GM23338 (cell line): ENCODE measurements around the gene DESI1. TPM values are rescaled to one million over a fixed set of nuclear protein-coding genes. Genes with fewer than 3 reads are reported as not detected.

Experiments
- ATAC-seq: fragments of 200-7000 bp; cut with Tn5 transposase; 3 replicates; pipeline ENCODE4 v1.9.1; 2020
- DNase-seq: peaks from one replicate; pipeline ENCODE4 v3.0.0-alpha.2; 2015; ENCODE audit warnings: low spot score
- H2AFZ ChIP-seq: fragments of 200-600 bp; sonication (generic); 2 replicates; pipeline ENCODE4 v1.8.0; 2016; ENCODE audit warnings: antibody characterized with exemption, mild to moderate bottlenecking, moderate library complexity
- H3F3A ChIP-seq: fragments of 200-600 bp; sonication (generic); replicated peaks from 2 replicates; pipeline ENCODE4 v1.8.0; 2017; ENCODE audit warnings: antibody characterized with exemption, mixed run types, low read depth
- H3K27ac ChIP-seq: fragments of 200-600 bp; sonication (generic); 2 replicates; pipeline ENCODE4 v1.6.1; 2016; ENCODE audit warnings: low read depth
- H3K27me3 ChIP-seq: fragments of 200-600 bp; sonication (generic); 2 replicates; pipeline ENCODE4 v1.8.0; 2016; ENCODE audit warnings: mild to moderate bottlenecking, mixed run types, moderate library complexity; ENCODE audit not compliant: insufficient read depth
- H3K36me3 ChIP-seq: fragments of 200-600 bp; sonication (generic); 2 replicates; pipeline ENCODE4 v1.8.0; 2016; ENCODE audit warnings: mild to moderate bottlenecking; ENCODE audit not compliant: insufficient read depth
- H3K4me1 ChIP-seq: fragments of 200-600 bp; sonication (generic); 2 replicates; pipeline ENCODE4 v1.8.0; 2016; ENCODE audit warnings: mild to moderate bottlenecking, moderate library complexity; ENCODE audit not compliant: insufficient read depth
- H3K4me2 ChIP-seq: fragments of 200-600 bp; sonication (generic); 2 replicates; pipeline ENCODE4 v1.7.1; 2017; ENCODE audit warnings: mixed run types
- H3K4me3 ChIP-seq: fragments of 200-600 bp; sonication (generic); 2 replicates; pipeline ENCODE4 v1.6.1; 2016; ENCODE audit warnings: mixed run types
- H3K79me2 ChIP-seq: fragments of 200-600 bp; sonication (generic); replicated peaks from 2 replicates; pipeline ENCODE4 v1.8.0; 2017; ENCODE audit warnings: mild to moderate bottlenecking; ENCODE audit not compliant: insufficient read depth
- H3K9me2 ChIP-seq: fragments of 200-600 bp; sonication (generic); 2 replicates; pipeline ENCODE4 v1.8.0; 2017; ENCODE audit not compliant: insufficient read depth
- H4K20me1 ChIP-seq: fragments of 200-600 bp; sonication (generic); replicated peaks from 2 replicates; pipeline ENCODE4 v1.8.0; 2017; ENCODE audit warnings: mild to moderate bottlenecking; ENCODE audit not compliant: insufficient read depth
- H3K27ac Mint-ChIP-seq: 2 replicates; pipeline ENCODE4 v1.8.0; 2020; ENCODE audit warnings: inconsistent platforms, mild to moderate bottlenecking, moderate library complexity, mixed read lengths
- H3K27me3 Mint-ChIP-seq: 3 replicates; pipeline ENCODE4 v1.8.0; 2022; ENCODE audit warnings: low read depth, mild to moderate bottlenecking, moderate library complexity, mixed read lengths, inconsistent platforms; ENCODE audit not compliant: insufficient read depth, poor library complexity
- H3K36me3 Mint-ChIP-seq: 3 replicates; pipeline ENCODE4 v1.8.0; 2021; ENCODE audit warnings: low read depth, mild to moderate bottlenecking, inconsistent platforms, moderate library complexity, mixed read lengths
- H3K4me1 Mint-ChIP-seq: 3 replicates; pipeline ENCODE4 v1.8.0; 2020; ENCODE audit warnings: mild to moderate bottlenecking, inconsistent platforms, mixed read lengths
- H3K4me3 Mint-ChIP-seq: 3 replicates; pipeline ENCODE4 v1.8.0; 2021; ENCODE audit warnings: moderate library complexity, mild to moderate bottlenecking, inconsistent platforms, mixed read lengths
- H3K9me3 Mint-ChIP-seq: 3 replicates; pipeline ENCODE4 v1.8.0; 2020; ENCODE audit warnings: moderate library complexity, mild to moderate bottlenecking, inconsistent platforms, mixed read lengths
- CREB1 ChIP-seq: fragments of 250-450 bp; sonication (Bioruptor Pico); IDR thresholded peaks from 2 replicates; pipeline ENCODE4 v1.5.0; 2020; ENCODE audit warnings: low read depth, mild to moderate bottlenecking, moderate library complexity
- CTCF ChIP-seq, 2 experiments: fragments of 200-600 bp in 1 of 2; sonication (generic) in 1 of 2; conservative IDR thresholded peaks; 2 replicates each; pipeline versions ENCODE4 v1.5.1 to v1.6.1; 2016 to 2017; ENCODE audit warnings: antibody characterized with exemption in 2 of 2, low read depth in 2 of 2, mild to moderate bottlenecking in 2 of 2, moderate library complexity in 1 of 2
- ETS1 ChIP-seq: IDR thresholded peaks from 2 replicates; pipeline ENCODE4 v1.6.1; 2016; ENCODE audit warnings: antibody characterized with exemption
- EZH2 ChIP-seq: fragments of 200-600 bp; sonication (generic); IDR thresholded peaks from one replicate; pipeline ENCODE4 v1.8.0; 2017; ENCODE audit warnings: antibody characterized with exemption, mild to moderate bottlenecking, low read depth; ENCODE audit not compliant: unreplicated experiment
- EZH2phosphoT487 ChIP-seq: fragments of 200-600 bp; sonication (generic); IDR thresholded peaks from one replicate; pipeline ENCODE4 v1.8.1; 2018; ENCODE audit warnings: antibody characterized with exemption; ENCODE audit not compliant: unreplicated experiment
- NANOG ChIP-seq: IDR thresholded peaks from 2 replicates; pipeline ENCODE4 v1.6.1; 2016; ENCODE audit warnings: antibody characterized with exemption, borderline replicate concordance
- POLR2AphosphoS5 ChIP-seq: IDR thresholded peaks from 2 replicates; pipeline ENCODE4 v1.6.1; 2016; ENCODE audit warnings: antibody characterized with exemption, low read depth
- REST ChIP-seq: IDR thresholded peaks from one replicate; pipeline ENCODE4 v1.6.1; 2018; ENCODE audit warnings: antibody characterized with exemption; ENCODE audit not compliant: unreplicated experiment
- STAT1 ChIP-seq: IDR thresholded peaks from one replicate; pipeline ENCODE4 v1.6.1; 2016; ENCODE audit warnings: antibody characterized with exemption; ENCODE audit not compliant: unreplicated experiment
- ZNF114 ChIP-seq: fragments of 250-450 bp; sonication (Bioruptor Pico); IDR thresholded peaks from 2 replicates; pipeline ENCODE4 v1.5.0; 2020; ENCODE audit warnings: mild to moderate bottlenecking, moderate library complexity
- ZNF331 ChIP-seq: fragments of 250-450 bp; sonication (Bioruptor Pico); IDR thresholded peaks from 2 replicates; pipeline ENCODE4 v1.5.0; 2020; ENCODE audit warnings: low read depth, mild to moderate bottlenecking, moderate library complexity
- ZNF462 ChIP-seq: fragments of 250-450 bp; sonication (Bioruptor Pico); IDR thresholded peaks from 2 replicates; pipeline ENCODE4 v1.5.0; 2020; ENCODE audit warnings: mild to moderate bottlenecking, moderate library complexity
- polyA plus RNA-seq: library from polyadenylated mRNA; unstranded; fragments of >200 nt; fragmentation: Nextera tagmentation; extraction: Ambion mirVana; gene quantifications from 2 replicates; pipeline ENCODE4 v1.2.1, GENCODE V29; 2016
- total RNA-seq: library from RNA; depleted of rRNA; stranded (reverse); fragments of >200 nt; shearing (Covaris generic); gene quantifications from 2 replicates; pipeline ENCODE4 v1.2.3, GENCODE V29; 2014

The DESI1 gene
- total and polyA plus RNA-seq, 2 experiments from 2014 or later: 33.7 to 53.8 TPM

GRCh38 chr22:41563051-41563711 lies 57.7 kb downstream of the DESI1 start:
- H3K4me2 ChIP-seq: peak overlapping the region; percentile 65
- H3K27ac Mint-ChIP-seq: 0 out of 2 replicates have a peak overlapping the region, but pooled peaks have one; percentile 31
- H3K4me3 Mint-ChIP-seq: no peak overlapping the region; the same call in 2 of the 3 replicates
- no peaks in the 10 kb centered on the region for H3K9me2 ChIP-seq
- H3K4me1 ChIP-seq: peaks cover 26% of the 10 kb centered on the region
- H3K36me3 Mint-ChIP-seq: no peaks in the 10 kb centered on the region
- TF ChIP-seq CREB1 (CRISPR knock-in tag) (no peak), POLR2AphosphoS5 (no peak), ZNF114 (CRISPR knock-in tag) (no peak), CTCF (conservative IDR thresholded peaks at IDR 0.05; ENCODE audit: low read depth in 2 of 2) (no peak), ZNF462 (CRISPR knock-in tag) (no peak), EZH2 (no peak), EZH2phosphoT487 (no peak), ZNF331 (CRISPR knock-in tag) (no peak), ETS1 (no peak), REST (no peak), NANOG (no peak), STAT1 (no peak)
- no peak overlapping the region; the same call in 1 of the 2 replicates for H2AFZ ChIP-seq
- peak; percentile 32 for DNase-seq
- no peaks in the 10 kb centered on the region for H3K79me2 ChIP-seq
- no peak overlapping the region for H3K4me3 ChIP-seq
- no peaks in the 10 kb centered on the region for H3K36me3 ChIP-seq
- 0 out of 3 replicates have a peak, but pooled peaks have one; percentile 5 for ATAC-seq
- no peaks in the 10 kb centered on the region for H3K9me3 Mint-ChIP-seq
- H3K27me3 Mint-ChIP-seq: peaks cover 19% of the 10 kb centered on the region
- no peaks in the 10 kb centered on the region for H3K27me3 ChIP-seq
- H3F3A ChIP-seq: no peaks in the 10 kb centered on the region
- H3K27ac ChIP-seq: no peak overlapping the region
- peaks cover 36% of the 10 kb centered on the region for H3K4me1 Mint-ChIP-seq
- no peaks in the 10 kb centered on the region for H4K20me1 ChIP-seq
